HG03103 (cell line): ENCODE data around the gene NAALADL2.

Experiments
- ATAC-seq: cut with Tn5 transposase; IDR thresholded peaks from one replicate; pipeline ENCODE4 v1.9.1; 2021; ENCODE audit warnings: low read depth; ENCODE audit not compliant: unreplicated experiment

Gene NAALADL2

DNA sequence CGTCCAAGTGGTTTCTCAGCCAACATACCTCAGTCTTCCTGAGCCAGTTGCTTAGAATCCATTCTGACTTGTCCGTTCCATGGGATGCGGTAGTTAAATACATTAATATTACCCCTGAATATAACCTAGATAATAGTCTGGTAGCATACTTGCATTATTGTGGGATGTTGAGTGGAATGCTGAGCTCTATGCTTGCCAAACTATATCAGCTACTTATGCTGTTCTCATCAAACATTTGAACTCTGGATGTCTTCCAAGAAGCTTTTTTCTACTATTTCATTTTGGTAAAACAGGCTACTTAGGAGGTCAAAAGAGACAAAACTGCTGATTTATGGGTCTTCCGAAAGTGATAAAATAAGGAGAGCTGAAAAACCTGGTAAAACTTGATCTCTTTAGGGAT is 429.5 kb downstream of the NAALADL2 start:
- no peak for ATAC-seq

DNA sequence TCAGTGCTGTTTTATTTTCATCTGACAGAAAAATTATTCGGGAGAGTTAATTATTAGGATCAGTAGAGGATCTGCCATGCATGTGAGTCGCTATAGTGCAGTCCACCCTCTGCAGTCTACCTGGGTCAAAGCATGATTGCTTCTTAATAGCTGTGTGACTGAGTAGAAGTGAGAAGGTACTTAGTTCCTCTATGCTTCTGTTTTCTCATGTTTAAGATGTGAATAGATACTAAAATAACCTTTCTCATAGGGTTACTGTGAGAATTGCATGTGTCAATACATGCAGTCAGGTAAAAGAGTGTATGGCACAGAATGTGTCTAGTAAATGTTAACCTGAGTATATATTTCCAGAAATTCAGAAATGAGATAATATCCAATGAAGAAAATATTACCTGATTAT is 435.7 kb downstream of the NAALADL2 start:
- no peak for ATAC-seq

DNA sequence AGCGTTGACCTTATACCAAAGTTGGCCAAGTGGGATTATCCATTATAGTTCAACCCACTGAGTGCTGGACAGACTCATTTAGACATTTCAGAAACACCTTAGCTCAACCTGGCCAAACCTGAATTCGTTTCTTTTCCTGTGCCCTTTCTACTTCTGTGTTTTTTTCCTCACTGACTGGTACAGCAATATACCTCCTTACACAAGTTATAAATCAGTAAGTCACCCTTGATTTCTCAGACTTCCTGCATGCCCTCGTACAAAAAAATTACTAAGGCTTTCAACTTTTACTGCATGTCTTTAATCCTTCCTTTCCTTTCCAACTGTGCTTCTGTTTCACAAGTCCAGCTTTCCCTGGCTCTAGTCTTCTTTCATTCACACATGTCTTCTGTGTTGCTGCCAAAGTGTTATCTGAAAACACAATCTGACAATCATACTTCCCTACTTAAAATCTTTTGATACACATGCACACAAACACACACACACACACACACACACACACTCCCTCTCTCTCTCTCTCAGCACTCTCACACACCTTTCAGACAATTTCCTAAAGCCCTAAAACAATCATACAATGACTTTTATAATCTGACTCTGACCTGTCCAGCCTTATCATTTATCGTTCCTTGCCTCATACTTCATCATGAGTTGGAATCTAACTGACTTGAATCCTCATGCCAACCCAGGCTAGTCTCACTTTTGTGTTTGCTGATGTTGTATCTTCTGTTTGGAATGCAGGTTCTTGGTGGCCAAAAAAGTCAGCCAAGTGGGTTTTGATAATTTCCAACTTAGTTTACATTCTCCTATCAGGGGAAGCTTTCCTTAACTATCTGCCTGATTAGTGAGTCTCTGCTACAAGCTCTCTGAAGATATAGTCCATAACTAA is 436.4 kb downstream of the NAALADL2 start:
- ATAC-seq, result no peak

DNA sequence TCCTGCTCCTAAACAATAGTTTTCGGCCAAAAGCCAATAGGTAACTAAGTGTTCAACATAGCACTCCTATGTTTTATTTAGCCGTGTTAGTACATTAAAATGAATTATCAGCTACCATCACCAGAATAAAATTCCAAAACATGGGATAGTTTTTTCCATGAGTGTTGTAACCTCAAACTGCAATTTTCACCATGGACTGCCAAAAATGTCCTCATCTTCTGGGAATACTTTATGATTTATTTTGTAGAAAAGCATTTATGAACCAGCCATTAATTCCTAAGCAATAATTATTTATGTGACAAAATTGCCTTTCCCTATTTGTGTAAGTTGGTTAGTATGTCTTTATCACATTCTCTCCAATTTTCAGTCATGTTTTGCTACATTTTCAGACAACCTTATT is 438.1 kb downstream of the NAALADL2 start:
- no peak for ATAC-seq

DNA sequence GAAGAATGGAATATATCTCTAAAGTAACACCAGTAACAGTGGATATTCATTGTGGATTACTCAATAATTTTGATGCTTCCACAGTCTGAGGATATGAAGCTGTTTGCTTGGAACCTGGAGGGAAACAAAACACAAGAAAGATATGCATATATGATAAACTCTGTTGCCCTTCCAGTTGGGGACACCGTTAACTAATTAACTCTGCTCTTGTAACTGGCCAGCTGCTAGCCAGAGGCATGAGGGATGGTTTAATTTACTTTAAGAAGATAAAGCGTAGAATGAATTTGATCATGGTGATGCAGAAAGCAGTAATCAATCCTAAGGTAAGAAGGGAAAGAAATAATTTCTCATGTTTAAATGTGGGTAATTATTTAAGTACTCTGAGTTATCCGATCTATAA is 442.6 kb downstream of the NAALADL2 start:
- no peak for ATAC-seq

DNA sequence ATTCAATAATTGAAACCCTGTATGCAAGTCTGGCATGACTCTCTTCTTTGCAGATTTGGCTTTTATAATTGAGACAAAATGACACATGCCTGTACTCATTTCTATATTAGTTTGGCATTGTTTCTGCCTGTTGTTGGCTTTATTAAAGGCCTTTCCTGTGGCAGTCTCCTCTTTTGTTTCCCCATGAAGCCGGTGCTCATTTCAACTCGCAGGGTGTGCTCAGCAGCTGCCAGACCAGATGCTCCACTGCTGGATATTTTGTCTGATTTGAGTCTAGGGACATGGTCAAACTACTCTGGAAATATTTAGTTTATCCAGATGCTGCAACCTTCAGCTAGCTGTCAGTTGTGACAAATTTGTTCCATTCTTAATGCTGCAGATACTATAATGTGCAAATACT is 445.3 kb downstream of the NAALADL2 start:
- ATAC-seq, result no peak

DNA sequence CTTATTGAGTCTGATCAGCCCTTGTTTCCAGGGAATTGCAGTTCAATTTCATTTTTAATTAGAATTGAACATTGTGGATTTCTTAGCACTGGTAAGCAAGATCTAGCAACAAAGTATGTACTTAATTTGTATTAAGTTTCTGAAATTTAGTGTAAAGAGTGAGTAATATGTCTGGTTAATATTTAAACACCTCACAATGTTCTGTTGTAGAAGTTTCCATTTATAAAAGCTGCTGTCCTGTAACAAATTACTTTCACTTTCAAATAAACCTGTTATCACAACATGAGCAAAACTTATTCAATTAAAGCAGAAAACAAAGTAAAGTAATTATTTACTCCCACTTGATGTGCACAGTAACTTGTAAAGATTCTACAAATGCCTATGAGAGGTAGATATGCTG is 448.5 kb downstream of the NAALADL2 start:
- no peak for ATAC-seq

DNA sequence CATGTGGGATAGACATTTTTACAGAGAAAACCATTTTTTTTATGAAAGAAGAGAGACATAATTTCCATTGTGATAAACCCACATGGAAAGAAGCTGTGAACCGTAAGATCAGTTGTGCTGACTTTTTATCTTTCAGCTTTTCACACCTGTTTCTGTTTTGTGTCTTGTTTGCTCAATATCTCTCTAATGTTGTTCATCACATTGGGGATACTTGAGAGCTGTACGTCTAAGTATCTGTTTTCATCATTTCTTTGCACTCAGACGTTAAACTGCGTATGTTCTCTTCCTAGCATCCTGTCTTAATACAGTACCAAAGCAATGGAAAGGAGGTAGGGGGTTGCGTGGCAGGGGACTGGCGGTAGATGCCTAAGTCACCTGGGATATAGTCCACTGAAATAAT is 449.0 kb downstream of the NAALADL2 start:
- ATAC-seq, result no peak

DNA sequence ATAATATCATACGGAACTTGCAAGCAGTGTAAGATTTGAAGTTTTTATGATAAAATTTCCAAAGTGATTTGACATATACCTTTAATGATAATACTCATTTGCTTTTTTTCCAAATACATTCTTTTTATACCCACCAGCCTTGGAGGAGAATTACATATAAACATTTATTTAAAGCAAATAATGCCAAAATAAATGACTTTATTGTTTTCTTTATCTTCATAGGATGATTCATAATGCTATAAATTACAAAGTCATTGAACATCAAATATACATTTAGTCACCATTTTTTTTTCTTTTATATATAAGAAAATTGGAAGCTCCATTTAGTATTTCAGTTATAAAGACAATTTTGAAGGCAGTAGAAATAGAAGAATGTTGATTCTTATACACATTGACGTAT is 450.9 kb downstream of the NAALADL2 start:
- ATAC-seq, result no peak

DNA sequence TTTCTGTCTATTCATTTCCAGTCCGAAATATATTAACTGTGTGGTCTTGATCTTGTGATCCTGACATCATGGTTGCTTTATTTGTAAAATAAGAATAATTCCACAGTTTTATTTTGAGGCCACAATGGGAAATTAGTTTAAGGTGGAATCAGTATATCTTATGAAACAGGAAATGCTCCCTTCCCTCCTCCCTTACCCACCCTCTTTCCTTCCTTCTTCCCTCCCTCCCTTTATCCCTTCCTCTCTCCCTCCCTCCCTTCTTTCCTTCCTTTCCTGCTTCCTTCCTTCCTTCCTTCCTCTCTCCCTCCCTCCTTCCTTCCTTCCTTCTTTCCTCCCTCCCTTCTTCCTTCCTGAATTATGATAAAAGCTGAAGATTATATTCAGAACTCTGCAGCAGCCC is 452.3 kb downstream of the NAALADL2 start:
- no peak for ATAC-seq

DNA sequence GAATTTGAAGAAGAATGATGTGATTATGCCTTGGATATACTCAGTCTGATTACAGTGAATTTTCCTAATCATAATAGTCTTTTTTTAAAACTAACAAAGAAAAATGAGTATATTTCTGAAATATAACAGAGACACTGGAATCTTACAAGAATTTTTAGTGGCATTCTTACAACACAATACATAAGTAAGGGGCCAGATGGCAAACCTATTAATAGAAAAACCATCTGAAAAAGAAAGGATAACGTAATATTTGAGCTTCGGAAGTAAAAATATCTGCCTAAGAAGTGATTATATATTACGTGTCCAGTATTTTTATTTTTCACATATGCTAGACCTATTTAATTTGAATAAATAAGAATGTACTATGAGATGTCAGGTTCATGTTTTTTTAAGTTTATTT is 452.8 kb downstream of the NAALADL2 start:
- ATAC-seq, result no peak

DNA sequence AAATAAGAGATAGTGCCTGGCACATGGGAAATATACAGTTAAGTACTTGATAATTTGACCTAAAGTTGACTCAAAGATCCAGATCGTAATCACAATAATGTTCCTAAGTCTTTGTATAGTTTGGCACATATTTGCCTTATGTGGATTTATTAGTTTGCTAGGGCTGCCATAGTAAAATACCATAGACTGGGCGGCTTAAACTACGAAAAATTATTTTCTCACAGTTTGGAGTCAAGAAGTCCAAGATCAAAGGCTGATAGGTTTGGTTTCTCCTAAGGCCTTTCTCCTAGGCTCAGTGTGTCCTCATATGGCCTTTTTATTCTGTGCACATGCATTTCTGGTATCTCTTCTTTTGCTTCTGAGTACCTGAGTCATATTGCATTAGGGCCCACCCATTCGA is 453.7 kb downstream of the NAALADL2 start:
- no peak for ATAC-seq

DNA sequence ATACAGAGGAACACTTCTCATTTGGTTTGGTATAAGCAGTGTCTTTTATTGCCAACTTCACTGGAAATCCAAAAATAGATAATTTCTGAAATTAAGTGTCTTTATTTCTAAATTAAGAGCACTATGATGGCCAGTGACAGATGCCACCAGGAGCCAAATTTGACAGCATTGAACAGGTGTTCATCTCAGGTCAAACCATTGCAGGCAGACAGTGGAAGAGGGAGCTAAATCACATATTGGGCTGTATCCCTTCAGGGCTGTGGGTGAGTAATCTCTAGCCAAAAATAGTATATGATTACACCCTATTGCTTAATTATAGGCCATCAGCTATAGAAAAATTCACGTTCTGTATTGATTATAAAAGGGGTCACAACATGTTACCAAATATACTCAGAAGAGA is 457.7 kb downstream of the NAALADL2 start:
- no peak for ATAC-seq

DNA sequence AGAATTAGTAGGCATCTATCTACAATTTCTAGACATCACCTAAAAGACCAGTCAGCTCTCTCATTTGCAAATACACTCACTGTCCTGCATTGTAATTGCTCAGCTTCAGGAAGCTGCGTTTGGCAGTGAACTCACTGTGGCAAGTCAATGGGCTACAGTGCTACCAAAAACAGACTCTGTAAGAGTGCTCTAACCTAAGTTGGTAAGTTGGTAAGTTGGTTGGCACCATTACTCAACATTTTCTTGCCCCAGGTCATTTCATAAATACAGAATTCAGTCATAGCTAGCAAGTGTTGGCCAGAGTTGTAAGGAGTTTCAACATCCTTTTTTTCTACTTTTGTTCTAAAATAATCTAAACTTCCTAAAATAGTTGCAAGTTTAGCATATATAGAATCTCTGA is 466.3 kb downstream of the NAALADL2 start:
- ATAC-seq, result no peak

DNA sequence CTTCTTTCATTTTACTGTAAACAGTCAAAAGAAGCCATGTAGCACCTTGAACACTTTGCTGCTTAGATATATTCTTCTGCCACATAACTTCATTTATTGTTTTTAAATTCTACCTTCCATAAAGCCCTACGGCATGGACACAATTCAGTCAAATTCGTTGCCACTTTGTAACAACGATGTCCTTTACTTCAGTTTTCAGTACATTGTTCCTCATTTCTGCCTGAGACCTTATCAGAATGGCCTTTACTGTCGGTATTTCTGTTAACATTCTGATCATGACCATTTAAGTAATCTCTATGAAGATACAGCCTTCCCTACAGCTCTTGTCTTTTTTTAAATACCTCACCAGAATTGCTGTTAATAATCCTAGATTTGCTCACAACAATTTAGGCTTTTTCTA is 466.9 kb downstream of the NAALADL2 start:
- no peak for ATAC-seq

DNA sequence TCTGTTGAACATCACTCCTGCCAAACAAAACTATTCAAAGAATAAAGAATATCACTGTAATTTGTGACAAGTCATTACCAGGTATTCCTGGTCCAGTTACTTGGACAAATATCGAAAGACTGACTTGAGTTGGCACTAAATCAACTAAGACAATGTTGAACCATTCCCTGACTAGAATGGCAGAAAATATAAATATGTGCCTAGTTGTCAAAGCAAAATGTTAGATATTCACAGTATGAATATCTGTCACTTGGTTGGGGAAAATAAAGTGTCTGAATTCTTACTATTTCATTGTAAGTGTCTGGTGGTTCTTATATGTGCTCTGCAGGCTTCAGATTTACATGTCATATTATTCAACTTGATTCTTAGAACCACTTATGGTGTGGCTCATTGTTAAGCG is 470.2 kb downstream of the NAALADL2 start:
- no peak for ATAC-seq

DNA sequence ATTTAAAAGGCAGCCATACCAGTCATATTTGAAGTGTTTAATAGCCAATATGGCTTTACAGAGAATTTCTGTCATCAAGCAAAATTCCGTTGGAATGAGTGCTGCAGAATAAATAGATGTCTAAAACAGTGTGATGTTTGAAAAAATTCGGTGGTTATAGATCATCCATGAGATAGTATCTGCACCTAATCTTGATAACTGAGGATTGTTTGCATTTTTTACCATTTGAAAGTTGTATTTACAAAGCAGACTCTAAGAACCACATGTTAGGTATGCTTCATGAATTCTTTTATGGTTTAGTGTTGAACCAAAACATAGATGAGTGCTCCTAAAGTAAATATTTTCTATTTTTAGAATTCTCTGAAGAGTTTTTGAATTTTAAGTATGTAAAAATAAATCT is 476.1 kb downstream of the NAALADL2 start:
- ATAC-seq, result no peak

DNA sequence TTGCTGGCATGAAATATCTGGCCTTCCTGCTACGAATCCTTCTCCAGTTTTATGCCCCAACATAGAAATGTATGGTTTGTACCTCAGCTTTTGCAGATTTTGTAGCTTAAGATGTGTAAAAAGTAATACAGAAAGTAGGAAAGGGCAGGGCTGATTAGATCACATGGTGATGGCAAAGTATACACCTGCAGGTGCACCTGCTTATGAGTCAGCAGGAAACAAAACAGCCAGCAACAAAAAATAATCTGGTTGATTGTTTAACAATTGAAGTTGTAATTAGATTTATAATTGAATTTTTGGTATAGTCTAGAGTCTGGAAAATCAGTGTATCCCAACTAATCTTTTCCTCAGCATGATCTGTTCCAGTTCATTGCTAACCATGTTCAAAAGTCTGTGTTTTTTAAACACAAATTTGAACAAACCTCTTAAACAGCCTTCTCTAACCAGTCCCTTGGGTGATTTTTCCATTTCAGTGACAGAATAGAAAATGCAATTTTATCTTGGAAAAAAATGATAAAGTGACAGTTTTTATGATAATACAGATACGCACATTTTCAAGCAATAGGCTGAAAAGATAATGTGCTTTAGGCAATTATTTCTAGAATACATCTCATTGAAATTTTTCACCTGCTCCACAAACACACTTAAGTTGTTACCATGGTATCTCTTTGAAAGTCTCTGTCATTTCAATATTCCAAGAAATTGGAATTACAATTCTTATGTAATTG is 477.4 kb downstream of the NAALADL2 start:
- ATAC-seq, result no peak

DNA sequence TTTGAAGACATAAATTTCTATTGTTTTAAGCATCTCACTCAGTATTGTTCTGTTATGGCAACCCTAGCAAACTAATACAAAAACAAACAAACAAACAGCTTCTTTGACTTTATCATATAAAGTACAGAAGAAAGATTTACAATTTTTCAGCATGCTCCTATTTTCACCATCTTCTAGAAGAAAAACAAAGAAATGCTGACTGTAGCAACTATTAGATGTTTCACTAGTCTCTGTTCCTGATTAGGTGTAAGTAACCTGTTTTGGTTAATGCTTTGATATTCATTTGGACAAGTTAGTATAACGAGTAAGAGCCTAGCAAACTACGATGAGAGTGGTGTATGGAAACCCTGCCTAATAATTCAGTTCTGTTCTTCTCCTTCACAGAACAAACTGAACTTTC is 478.5 kb downstream of the NAALADL2 start:
- ATAC-seq, result no peak

DNA sequence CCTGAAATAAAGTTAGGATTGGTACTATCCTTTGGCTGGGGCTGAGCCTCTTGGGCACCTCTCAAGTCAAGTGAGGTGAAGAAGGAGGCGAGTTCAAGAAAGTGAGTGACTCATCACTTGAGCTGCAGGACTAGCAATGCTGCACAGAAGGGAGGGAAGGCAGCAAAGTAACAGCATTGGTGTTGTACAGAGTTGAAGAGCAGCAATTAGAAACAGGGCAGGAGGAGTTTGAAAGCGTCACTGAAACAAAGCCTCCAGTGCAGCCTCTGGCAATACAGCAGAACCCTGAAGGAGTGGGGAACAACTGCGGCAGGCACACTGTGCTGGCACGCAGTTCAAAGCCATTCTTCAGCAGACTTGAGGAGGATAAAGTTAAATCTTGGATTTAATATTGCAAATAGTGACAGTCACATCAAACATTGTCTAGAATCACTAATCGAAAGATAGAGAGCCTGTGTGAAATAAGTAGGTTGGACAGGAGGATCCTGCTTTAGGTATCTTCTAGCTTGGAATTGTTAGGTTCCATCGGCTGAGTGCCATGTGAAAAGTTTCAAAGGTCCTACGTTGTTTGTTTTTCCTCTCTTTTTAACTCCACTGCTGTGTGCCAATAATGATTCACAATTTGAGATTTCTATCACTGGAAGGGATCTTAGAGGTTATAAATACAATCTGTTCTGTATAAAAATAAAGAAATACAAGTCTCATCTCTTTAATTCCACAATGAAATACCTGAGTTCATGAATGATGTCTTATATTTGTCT is 479.8 kb downstream of the NAALADL2 start:
- ATAC-seq, result no peak

DNA sequence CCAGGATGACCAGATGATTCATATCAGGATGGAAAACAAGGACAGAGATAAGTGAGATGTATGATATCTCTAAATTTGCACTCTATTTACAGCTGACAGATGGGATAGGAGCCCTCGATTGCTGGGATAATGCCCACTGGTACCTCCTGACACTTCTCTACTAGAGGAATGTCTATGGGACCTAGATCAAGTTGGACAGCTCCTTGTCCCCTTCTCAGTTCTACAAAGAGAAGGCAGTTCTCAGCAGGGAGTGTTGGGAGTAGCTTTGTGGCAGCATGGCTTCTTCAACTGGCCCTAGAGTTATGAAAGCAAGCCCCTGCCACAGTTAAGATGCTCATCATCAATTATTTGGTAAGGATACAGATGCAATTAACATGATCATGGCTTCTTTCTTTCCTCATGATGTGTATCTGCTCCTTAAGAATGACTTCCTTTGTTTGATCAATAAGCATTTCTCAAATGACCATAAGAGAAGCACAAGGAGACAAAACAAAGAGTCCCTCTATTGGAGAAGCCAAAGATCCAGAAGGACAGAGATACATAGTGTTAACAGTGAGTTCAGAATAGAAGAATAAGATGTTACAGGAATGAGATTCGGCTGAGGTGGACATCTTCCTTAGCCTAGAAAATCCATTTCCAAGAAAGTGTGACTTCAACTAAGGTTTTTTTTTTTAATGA is 481.3 kb downstream of the NAALADL2 start:
- ATAC-seq, result no peak
